Measurements from ENCODE around the gene PRDX5. TPM values are rescaled to one million over a fixed set of nuclear protein-coding genes. Genes with fewer than 3 reads are reported as not detected.
A peak's percentile ranks its signal among the peaks of the same experiment; 100 is the strongest.

Gene PRDX5
- total RNA-seq, 1 experiment from 2014 or later, result 267 TPM

- ChIA-PET CTCF (interaction anchor here (0.6 to 6.2 kb wide), 32 partner anchors 9 to 382 kb away, joined by 3 to 92 read pairs (median 4); partner anchors contain the start of genes ESRRA, FERMT3, FKBP2 and PLCB3), POLR2A (interaction anchor here (1.0 to 3.1 kb wide), 15 partner anchors 10 to 296 kb away, joined by 3 to 12 read pairs (median 4); partner anchors contain the start of genes FKBP2, PRDX5, STIP1 and TRMT112), RAD21 (ENCODE audit: low non-redundant PET in 1 of 2, low total read pairs in 2 of 2, uncharacterized antibody in 2 of 2, unreplicated experiment in 2 of 2) (interaction anchor here (0.7 to 3.1 kb wide), 7 partner anchors 24 to 293 kb away, joined by 3 to 29 read pairs (median 4); partner anchors contain the start of genes PRDX5 (in 1 of the 2) and TRMT112 (in 1 of the 2))
- Histone ChIP-seq H3K4me2 (ENCODE audit: low read length) (peak overlapping the region; percentile 84), H3K79me2 (ENCODE audit: insufficient read depth, low read length) (peaks cover 27% of the 10 kb centered on the region; the same call in 1 of the 2 replicates), H3K9me2 (ENCODE audit: insufficient read depth) (no peaks in the 10 kb centered on the region), H3K9ac (ENCODE audit: low read length) (peak overlapping the region; percentile 95), H3K4me3 (replicated peaks in 1 of 2; ENCODE audit: low read depth in 1 of 2, low read length in 2 of 2) (peak overlapping the region; percentile 23 to 51; a peak in 2 of 4 replicates), H4K20me1 (ENCODE audit: insufficient read depth) (no peaks in the 10 kb centered on the region), H3K9me3 (ENCODE audit: control insufficient read depth in 1 of 2, insufficient read depth in 1 of 2, low read depth in 1 of 2, low read length in 2 of 2) (no peaks in the 10 kb centered on the region), H3K36me3 (ENCODE audit: control insufficient read depth in 1 of 2, insufficient read depth in 2 of 2, low read length in 2 of 2) (peaks cover 0 to 14% of the 10 kb centered on the region in 2 experiments; a peak in 1 of 4 replicates), H3K27me3 (ENCODE audit: insufficient read depth, low read length) (no peaks in the 10 kb centered on the region), H2AFZ (ENCODE audit: low read depth, low read length, poor library complexity, severe bottlenecking) (no peak overlapping the region), H3K4me1 (ENCODE audit: control insufficient read depth in 1 of 2, insufficient read depth in 2 of 2, low read length in 2 of 2) (peaks cover 28 to 61% of the 10 kb centered on the region in 2 experiments), H3K27ac (ENCODE audit: low read depth, low read length) (peak overlapping the region; percentile 87)
- BruUV-seq (replicated peaks), result no TSS peak
- ATAC-seq, result peak; percentile 66
- peak; percentile 80 for DNase-seq (ENCODE audit: low read depth, low spot score)
- intact Hi-C loops (cut with micrococcal nuclease), result loop anchor here (5.0 kb wide), 3 partner anchors 91 to 366 kb away; partner anchors contain the start of gene NRXN2
- TF ChIP-seq POLR2A (IDR thresholded peaks at IDR 0.05; ENCODE audit: borderline replicate concordance, extremely low read depth, insufficient read depth, insufficient read length) (no peak), SIN3A (IDR thresholded peaks at IDR 0.05; ENCODE audit: low read depth) (no peak), YY1 (IDR thresholded peaks at IDR 0.05; ENCODE audit: extremely low read depth, insufficient replicate concordance, low read depth, low read length) (peak; percentile 42), SRF (IDR thresholded peaks at IDR 0.05; ENCODE audit: low read depth) (no peak), MAX (IDR thresholded peaks at IDR 0.05) (no peak), REST (IDR thresholded peaks at IDR 0.05; ENCODE audit: low read depth) (no peak), CTCF (IDR thresholded peaks at IDR 0.05 in 2 of 3, conservative IDR thresholded peaks at IDR 0.05 in 1 of 3; ENCODE audit: borderline replicate concordance in 1 of 3, insufficient read depth in 1 of 3, low read depth in 2 of 3, low read length in 2 of 3) (peak in 2 of 3 experiments; percentile 91 to 92; a peak in 4 of 6 replicates), TCF7L2 (IDR thresholded peaks at IDR 0.05; ENCODE audit: borderline replicate concordance, extremely low read depth, insufficient read depth, insufficient read length) (peak; percentile 39)
Measured at GRCh38 chr11:64356498-64357411, 38.8 kb downstream of the PRDX5 start.

Measured in HCT116 (cell line).